ENCODE data around the gene GPR83. TPM values are rescaled to one million over a fixed set of nuclear protein-coding genes. Genes with fewer than 3 reads are reported as not detected.

Gene GPR83
- total RNA-seq, 1 donor from 2014 or later, result not detected

- TF ChIP-seq CTCF (IDR thresholded peaks at IDR 0.05), result no peak
- intact Hi-C loops (cut with DNase I), result no loop called here
Observed at GRCh38 chr11:94418123-94418765, 17.0 kb upstream of the GPR83 start.

GRCh38 chr11:94417386-94417987 is 16.3 kb upstream of the GPR83 start:
- Histone ChIP-seq H3K9me3 (no peaks in the 10 kb centered on the region), H3K4me1 (no peaks in the 10 kb centered on the region), H3K4me3 (no peak overlapping the region), H3K27me3 (ENCODE audit: low read depth) (no peaks in the 10 kb centered on the region), H3K36me3 (peaks cover 46% of the 10 kb centered on the region), H3K27ac (no peak overlapping the region)
- peak; percentile 43 for TF ChIP-seq CTCF (IDR thresholded peaks at IDR 0.05)
- DNase-seq (no peak), ATAC-seq (no peak)
- intact Hi-C loops (cut with DNase I), result no loop called here

More at GRCh38 chr11:94418123-94418765, 17.0 kb upstream of the GPR83 start:
- no peaks in the 10 kb centered on the region for H3K27me3 ChIP-seq (ENCODE audit: low read depth)
- no peak overlapping the region for H3K4me3 ChIP-seq
- DNase-seq (no peak), ATAC-seq (no peak)
- no peaks in the 10 kb centered on the region for H3K4me1 ChIP-seq
- H3K9me3 ChIP-seq, result no peaks in the 10 kb centered on the region
- no peak overlapping the region for H3K27ac ChIP-seq
- H3K36me3 ChIP-seq, result peaks cover 50% of the 10 kb centered on the region

GRCh38 chr11:94405062-94405833 is 4.0 kb upstream of the GPR83 start:
- no peaks in the 10 kb centered on the region for H3K9me3 ChIP-seq
- no peak overlapping the region for H3K4me3 ChIP-seq
- H3K27me3 ChIP-seq (ENCODE audit: low read depth), result peaks cover 25% of the 10 kb centered on the region
- H3K4me1 ChIP-seq, result peaks cover 10% of the 10 kb centered on the region
- intact Hi-C loops (cut with DNase I), result no loop called here
- H3K36me3 ChIP-seq, result no peaks in the 10 kb centered on the region
- no peak for TF ChIP-seq CTCF (IDR thresholded peaks at IDR 0.05)
- ATAC-seq (no peak), DNase-seq (no peak)
- H3K27ac ChIP-seq, result no peak overlapping the region

GRCh38 chr11:94402355-94402754 is 1.1 kb upstream of the GPR83 start:
- no peak for TF ChIP-seq CTCF (IDR thresholded peaks at IDR 0.05)
- Histone ChIP-seq H3K4me3 (no peak overlapping the region), H3K4me1 (peaks cover 10% of the 10 kb centered on the region), H3K9me3 (no peaks in the 10 kb centered on the region), H3K36me3 (no peaks in the 10 kb centered on the region), H3K27ac (no peak overlapping the region), H3K27me3 (ENCODE audit: low read depth) (peaks cover 44% of the 10 kb centered on the region)
- intact Hi-C loops (cut with DNase I), result no loop called here
- no peak for ATAC-seq
- no peak for DNase-seq

- Histone ChIP-seq H3K36me3 (no peaks in the 10 kb centered on the region), H3K4me3 (no peak overlapping the region), H3K4me1 (peaks cover 10% of the 10 kb centered on the region), H3K27ac (no peak overlapping the region), H3K9me3 (no peaks in the 10 kb centered on the region), H3K27me3 (ENCODE audit: low read depth) (peaks cover 44% of the 10 kb centered on the region)
- TF ChIP-seq CTCF (IDR thresholded peaks at IDR 0.05), result no peak
- ATAC-seq (no peak), DNase-seq (no peak)
- intact Hi-C loops (cut with DNase I), result no loop called here
Observed at GRCh38 chr11:94401773-94402265, 600 bp upstream of the GPR83 start.

All from lower lobe of right lung (tissue), 2 donors.